ENCODE measurements around the gene PTPRQ.

DNA sequence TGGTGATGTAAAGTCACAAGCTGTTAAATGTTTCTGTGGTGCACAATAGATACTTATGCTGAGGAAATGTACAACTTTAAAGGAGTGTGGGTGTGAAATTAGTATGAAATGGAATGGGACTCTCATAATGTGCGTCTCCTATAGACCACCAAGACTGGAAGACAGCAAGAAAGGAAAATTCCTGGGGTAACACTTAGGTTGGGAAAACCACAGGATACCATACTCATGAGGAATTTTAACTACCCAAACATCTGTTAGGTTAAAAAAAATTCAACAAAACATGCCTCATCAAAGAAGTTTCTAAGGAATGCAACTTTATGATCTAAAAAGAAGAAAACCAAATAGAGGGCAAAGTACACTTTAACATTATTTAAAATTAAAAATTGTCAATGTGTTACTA is 149.7 kb downstream of the PTPRQ start:
- TF ChIP-seq, protein P1, sequence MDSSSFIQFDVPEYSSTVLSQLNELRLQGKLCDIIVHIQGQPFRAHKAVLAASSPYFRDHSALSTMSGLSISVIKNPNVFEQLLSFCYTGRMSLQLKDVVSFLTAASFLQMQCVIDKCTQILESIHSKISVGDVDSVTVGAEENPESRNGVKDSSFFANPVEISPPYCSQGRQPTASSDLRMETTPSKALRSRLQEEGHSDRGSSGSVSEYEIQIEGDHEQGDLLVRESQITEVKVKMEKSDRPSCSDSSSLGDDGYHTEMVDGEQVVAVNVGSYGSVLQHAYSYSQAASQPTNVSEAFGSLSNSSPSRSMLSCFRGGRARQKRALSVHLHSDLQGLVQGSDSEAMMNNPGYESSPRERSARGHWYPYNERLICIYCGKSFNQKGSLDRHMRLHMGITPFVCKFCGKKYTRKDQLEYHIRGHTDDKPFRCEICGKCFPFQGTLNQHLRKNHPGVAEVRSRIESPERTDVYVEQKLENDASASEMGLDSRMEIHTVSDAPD (CRISPR knock-in tag; IDR thresholded peaks at IDR 0.05) = no peak
- TF ChIP-seq, protein P2, sequence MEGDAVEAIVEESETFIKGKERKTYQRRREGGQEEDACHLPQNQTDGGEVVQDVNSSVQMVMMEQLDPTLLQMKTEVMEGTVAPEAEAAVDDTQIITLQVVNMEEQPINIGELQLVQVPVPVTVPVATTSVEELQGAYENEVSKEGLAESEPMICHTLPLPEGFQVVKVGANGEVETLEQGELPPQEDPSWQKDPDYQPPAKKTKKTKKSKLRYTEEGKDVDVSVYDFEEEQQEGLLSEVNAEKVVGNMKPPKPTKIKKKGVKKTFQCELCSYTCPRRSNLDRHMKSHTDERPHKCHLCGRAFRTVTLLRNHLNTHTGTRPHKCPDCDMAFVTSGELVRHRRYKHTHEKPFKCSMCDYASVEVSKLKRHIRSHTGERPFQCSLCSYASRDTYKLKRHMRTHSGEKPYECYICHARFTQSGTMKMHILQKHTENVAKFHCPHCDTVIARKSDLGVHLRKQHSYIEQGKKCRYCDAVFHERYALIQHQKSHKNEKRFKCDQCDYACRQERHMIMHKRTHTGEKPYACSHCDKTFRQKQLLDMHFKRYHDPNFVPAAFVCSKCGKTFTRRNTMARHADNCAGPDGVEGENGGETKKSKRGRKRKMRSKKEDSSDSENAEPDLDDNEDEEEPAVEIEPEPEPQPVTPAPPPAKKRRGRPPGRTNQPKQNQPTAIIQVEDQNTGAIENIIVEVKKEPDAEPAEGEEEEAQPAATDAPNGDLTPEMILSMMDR (IDR thresholded peaks at IDR 0.05 in 2 of 3, conservative IDR thresholded peaks at IDR 0.05 in 1 of 3; ENCODE audit: insufficient read depth in 2 of 3, low read depth in 1 of 3, low read length in 3 of 3) = no peak
- no peak for TF ChIP-seq GATA2 (CRISPR knock-in tag; IDR thresholded peaks at IDR 0.05)
- no peak for TF ChIP-seq BRCA1 (IDR thresholded peaks at IDR 0.05)
- TF ChIP-seq BRCA1 (CRISPR knock-in tag; IDR thresholded peaks at IDR 0.05) = no peak
- no peak for TF ChIP-seq DPF2 (IDR thresholded peaks at IDR 0.05)
- no peak for TF ChIP-seq PHF21A (IDR thresholded peaks at IDR 0.05; ENCODE audit: borderline replicate concordance, low read depth)
- TF ChIP-seq, protein P3, sequence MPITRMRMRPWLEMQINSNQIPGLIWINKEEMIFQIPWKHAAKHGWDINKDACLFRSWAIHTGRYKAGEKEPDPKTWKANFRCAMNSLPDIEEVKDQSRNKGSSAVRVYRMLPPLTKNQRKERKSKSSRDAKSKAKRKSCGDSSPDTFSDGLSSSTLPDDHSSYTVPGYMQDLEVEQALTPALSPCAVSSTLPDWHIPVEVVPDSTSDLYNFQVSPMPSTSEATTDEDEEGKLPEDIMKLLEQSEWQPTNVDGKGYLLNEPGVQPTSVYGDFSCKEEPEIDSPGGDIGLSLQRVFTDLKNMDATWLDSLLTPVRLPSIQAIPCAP (CRISPR knock-in tag; IDR thresholded peaks at IDR 0.05; ENCODE audit: borderline replicate concordance) = no peak
- no peak for TF ChIP-seq ZNF146 (CRISPR knock-in tag; IDR thresholded peaks at IDR 0.05; ENCODE audit: unreplicated experiment)

All from K562 (cell line).